Measurements from ENCODE around the gene GRM7. TPM values are rescaled to one million over a fixed set of nuclear protein-coding genes. Genes with fewer than 3 reads are reported as not detected.

Gene GRM7
- total and polyA plus RNA-seq, 4 donors: 0.20 to 1.3 (median 0.80) TPM

- Histone ChIP-seq H3K9ac (ENCODE audit: insufficient read depth in 1 of 2, low read length in 2 of 2) (no peak overlapping the region), H3K9me3 (ENCODE audit: control insufficient read depth in 4 of 4, insufficient read depth in 3 of 4, low read length in 3 of 4) (peaks cover 0 to 4% (median 0%) of the 10 kb centered on the region in 4 donors), H3K36me3 (ENCODE audit: control insufficient read depth in 4 of 4, insufficient read depth in 4 of 4, low read length in 4 of 4) (no peaks in the 10 kb centered on the region), H3K4me1 (ENCODE audit: control insufficient read depth in 5 of 5, insufficient read depth in 5 of 5, low read length in 5 of 5) (peaks cover 0 to 7% (median 0%) of the 10 kb centered on the region in 5 donors), H3K27me3 (ENCODE audit: control insufficient read depth in 3 of 3, insufficient read depth in 3 of 3, low read length in 2 of 3) (peaks cover 12 to 86% (median 59%) of the 10 kb centered on the region in 3 donors), H3K27ac (ENCODE audit: low read depth in 1 of 2, low read length in 1 of 2) (no peak overlapping the region), H3K4me3 (no peak overlapping the region)
- no peak for ATAC-seq (ENCODE audit: insufficient read depth, low FRiP score)
- WGBS, 2 donors: 4% methylated on average over 28 of the region's 28 CpGs
- TF ChIP-seq CTCF (IDR thresholded peaks at IDR 0.05; ENCODE audit: control extremely low read depth, extremely low read depth): no peak
- peak in 1 of 3 donors; percentile 4 for DNase-seq
Observed at GRCh38 chr3:6860149-6860953, 564 bp upstream of the GRM7 start.

- no peaks in the 10 kb centered on the region for H3K36me3 ChIP-seq (ENCODE audit: control insufficient read depth in 4 of 4, insufficient read depth in 4 of 4, low read length in 4 of 4)
- H3K27me3 ChIP-seq (ENCODE audit: control insufficient read depth in 3 of 3, insufficient read depth in 3 of 3, low read length in 2 of 3): peaks cover 12 to 86% (median 63%) of the 10 kb centered on the region in 3 donors
- H3K4me3 ChIP-seq: no peak overlapping the region
- H3K27ac ChIP-seq (ENCODE audit: low read depth in 1 of 2, low read length in 1 of 2): no peak overlapping the region
- DNase-seq: peak in 1 of 3 donors; percentile 4
- ATAC-seq (ENCODE audit: insufficient read depth, low FRiP score): no peak
- H3K9me3 ChIP-seq (ENCODE audit: control insufficient read depth in 4 of 4, insufficient read depth in 3 of 4, low read length in 3 of 4): peaks cover 0 to 4% (median 0%) of the 10 kb centered on the region in 4 donors
- H3K4me1 ChIP-seq (ENCODE audit: control insufficient read depth in 5 of 5, insufficient read depth in 5 of 5, low read length in 5 of 5): peaks cover 0 to 7% (median 0%) of the 10 kb centered on the region in 5 donors
- WGBS, 2 donors: 2 to 3% methylated on average over 30 of the region's 30 CpGs
- H3K9ac ChIP-seq (ENCODE audit: insufficient read depth in 1 of 2, low read length in 2 of 2): no peak overlapping the region
- no peak for TF ChIP-seq CTCF (IDR thresholded peaks at IDR 0.05; ENCODE audit: control extremely low read depth, extremely low read depth)
Observed at GRCh38 chr3:6861625-6862000, 698 bp downstream of the GRM7 start.

- Histone ChIP-seq H3K27me3 (ENCODE audit: control insufficient read depth in 3 of 3, insufficient read depth in 3 of 3, low read length in 2 of 3) (peaks cover 12 to 79% (median 64%) of the 10 kb centered on the region in 3 donors), H3K4me3 (no peak overlapping the region), H3K36me3 (ENCODE audit: control insufficient read depth in 4 of 4, insufficient read depth in 4 of 4, low read length in 4 of 4) (no peaks in the 10 kb centered on the region), H3K4me1 (ENCODE audit: control insufficient read depth in 5 of 5, insufficient read depth in 5 of 5, low read length in 5 of 5) (peaks cover 0 to 7% (median 0%) of the 10 kb centered on the region in 5 donors), H3K9me3 (ENCODE audit: control insufficient read depth in 4 of 4, insufficient read depth in 3 of 4, low read length in 3 of 4) (peaks cover 0 to 4% (median 0%) of the 10 kb centered on the region in 4 donors), H3K27ac (ENCODE audit: low read depth in 1 of 2, low read length in 1 of 2) (no peak overlapping the region), H3K9ac (ENCODE audit: insufficient read depth in 1 of 2, low read length in 2 of 2) (no peak overlapping the region)
- 3 to 5% methylated on average over 45 of the region's 45 CpGs for WGBS, 2 donors
- no peak for ATAC-seq (ENCODE audit: insufficient read depth, low FRiP score)
- DNase-seq: no peak
- TF ChIP-seq CTCF (IDR thresholded peaks at IDR 0.05; ENCODE audit: control extremely low read depth, extremely low read depth): no peak
Observed at GRCh38 chr3:6862041-6862879, 1.3 kb downstream of the GRM7 start.

Measured in lung (tissue), 12 donors.